GM18499 (cell line): Measurements from ENCODE around the gene NGB.

Experiments used
- ATAC-seq: cut with Tn5 transposase; IDR thresholded peaks from one replicate; pipeline ENCODE4 v1.9.1; 2021; ENCODE audit warnings: moderate number of reproducible peaks; ENCODE audit not compliant: insufficient read depth, unreplicated experiment

The NGB gene

DNA sequence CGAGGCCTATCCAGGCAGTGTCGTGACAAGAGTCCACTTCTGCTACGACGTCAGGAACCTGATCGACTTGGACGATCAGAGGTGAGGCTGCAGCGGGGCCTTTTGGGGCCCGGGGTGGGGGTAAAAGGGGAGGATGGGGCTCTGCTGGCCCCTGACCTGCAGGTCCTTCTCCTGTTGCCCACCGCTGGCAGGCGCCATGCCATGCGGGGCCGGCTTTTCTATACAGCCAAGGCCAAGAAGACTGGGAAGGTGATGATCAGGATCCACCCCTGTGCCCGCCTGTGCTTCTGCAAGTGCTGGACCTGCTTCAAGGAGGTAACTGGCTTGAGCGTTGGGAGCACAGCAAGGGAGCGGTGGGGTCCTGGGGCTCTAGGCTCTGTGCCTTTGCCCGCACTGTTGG, 31.6 kb downstream of the NGB start:
- ATAC-seq, result no peak

DNA sequence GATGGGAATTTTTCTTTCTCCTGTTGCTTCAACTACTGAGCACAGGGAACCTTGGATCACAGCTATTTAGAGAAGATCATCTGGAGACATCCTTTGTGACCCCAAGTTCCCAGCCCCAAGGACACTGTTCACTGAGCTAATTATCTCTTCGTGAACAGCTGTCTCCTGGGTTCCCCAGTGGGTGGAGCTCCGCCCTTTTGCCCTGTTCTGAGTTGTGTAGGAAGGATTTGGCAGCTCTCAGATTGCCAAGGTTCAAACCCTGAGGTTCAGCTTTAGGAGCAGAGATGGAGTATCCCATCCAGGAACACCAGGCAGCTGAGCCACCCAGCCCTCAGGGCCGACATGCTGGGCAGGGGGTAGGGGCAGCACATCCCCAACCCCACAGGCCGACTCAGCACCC, 32.0 kb downstream of the NGB start:
- ATAC-seq, result no peak

GRCh38 chr14:77238356-77238755, 32.6 kb downstream of the NGB start:
- no peak for ATAC-seq

DNA sequence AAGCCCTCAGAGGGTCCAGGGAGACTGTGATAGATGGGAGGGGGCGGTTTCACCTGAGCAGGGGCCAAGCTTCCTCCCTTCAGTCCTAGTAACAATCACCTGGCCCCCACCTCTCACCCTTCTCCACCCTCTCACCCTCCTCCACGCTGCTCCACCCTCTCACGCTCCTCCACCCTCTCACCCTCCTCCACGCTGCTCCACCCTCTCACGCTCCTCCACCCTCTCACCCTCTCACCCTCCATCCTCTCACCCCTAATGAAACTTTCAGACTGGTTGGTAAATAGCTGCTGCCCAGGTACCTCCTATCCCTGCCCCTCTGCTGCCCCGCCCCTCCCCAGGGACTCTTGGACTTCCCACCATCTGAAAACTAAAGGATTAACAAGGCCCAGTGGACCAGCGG, 34.2 kb downstream of the NGB start:
- ATAC-seq, result no peak

GRCh38 chr14:77231721-77232120, 39.3 kb downstream of the NGB start:
- no peak for ATAC-seq

DNA sequence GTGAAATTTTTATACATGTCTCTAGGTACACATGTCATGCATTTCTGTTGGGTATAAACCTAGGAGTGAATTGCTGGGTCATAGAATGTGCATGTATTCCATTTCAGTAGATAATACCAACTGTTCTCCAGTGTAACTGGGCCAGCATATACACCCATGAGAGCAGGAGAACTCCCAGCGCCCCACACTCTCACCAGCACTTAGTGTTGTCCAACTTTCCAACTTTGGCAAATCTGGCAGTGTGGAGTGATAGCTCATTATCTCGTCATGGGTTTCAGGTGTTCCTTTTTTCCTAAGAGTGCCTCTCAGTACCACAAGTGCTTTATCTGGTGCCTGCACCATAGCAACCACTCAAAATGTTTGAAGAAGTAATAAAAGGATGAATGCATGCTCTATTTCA, 40.1 kb downstream of the NGB start:
- ATAC-seq, result no peak

GRCh38 chr14:77228056-77228455, 43.0 kb downstream of the NGB start:
- no peak for ATAC-seq

- no peak for ATAC-seq
Observed at GRCh38 chr14:77225892-77226557, 45.0 kb downstream of the NGB start.

DNA sequence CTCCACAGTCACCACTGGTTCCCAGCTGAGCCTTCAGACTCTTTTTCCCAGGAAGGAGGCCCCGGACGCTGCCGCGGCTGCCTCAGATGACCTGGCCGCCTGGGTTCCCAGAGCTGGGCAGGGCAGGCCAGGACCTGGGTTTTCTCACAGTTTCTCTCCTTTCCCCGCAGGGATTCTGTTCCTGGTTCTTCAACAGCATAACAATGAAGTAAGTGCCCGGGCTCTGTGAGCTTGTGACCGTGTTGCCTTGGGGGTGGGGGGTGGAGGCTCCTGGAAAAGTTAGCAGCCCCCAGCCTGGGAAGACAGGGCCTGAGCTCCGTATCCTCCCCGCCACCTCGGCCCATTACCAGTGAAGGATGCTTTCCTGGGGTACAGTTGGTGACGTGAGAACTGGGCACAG, 45.8 kb downstream of the NGB start:
- ATAC-seq, result no peak

DNA sequence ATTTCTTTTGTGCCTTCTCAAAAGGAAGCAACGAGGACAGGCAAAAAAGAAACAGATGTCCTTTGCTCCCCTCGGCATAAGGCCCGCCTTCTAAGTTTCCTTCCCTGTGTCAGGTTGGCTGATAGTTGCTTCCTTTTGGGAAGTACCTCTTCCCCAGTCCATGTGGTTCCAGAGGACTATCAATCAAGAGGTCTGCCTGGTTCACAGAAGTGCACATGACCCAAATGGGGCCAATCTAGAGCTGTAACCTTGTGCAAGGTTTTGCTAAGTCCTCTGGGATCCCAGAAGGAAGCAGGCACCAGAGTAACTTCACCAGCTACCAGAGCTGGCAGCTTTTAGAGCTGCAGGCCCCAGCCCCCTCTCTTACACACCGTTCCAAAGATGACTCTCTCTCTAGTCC, 46.8 kb downstream of the NGB start:
- no peak for ATAC-seq

GRCh38 chr14:77222546-77223225, 48.3 kb downstream of the NGB start:
- no peak for ATAC-seq

- no peak for ATAC-seq
Observed at GRCh38 chr14:77221241-77221871, 49.6 kb downstream of the NGB start.

DNA sequence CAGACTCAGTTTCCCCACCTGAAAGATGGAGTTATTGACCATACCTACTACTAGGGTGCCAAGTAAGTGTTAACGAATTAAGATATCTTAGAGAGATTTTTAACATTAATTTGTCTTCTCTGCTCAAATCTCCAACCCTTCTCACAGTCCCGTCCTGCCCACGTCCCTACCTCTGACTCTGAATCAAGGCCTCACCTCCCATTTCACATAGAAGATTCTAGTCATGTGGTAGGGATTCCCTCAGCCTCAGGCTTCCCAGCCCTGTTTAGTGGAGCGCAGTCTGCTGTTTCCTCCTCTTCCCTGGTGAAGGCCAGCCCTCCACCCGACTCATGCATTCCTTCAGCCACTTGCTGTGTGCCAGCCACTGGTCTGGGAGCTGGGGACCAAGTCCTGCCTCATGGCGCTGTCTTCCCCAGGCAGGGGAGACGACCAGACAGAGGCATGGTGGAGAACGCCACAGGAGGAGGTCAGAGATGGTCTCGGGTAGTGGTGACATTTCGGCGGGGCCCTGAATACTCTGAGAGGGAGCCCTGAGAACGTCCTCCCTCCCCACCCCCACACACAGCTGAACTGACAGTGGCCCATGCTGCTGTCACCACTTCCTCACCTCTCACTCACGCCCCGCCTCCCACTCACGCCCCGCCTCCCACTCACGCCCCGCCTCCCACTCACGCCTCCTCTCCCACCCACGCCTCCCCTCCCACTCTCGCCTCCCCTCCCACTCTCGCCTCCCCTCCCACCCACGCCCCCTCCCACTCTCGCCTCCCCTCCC, 50.6 kb downstream of the NGB start:
- ATAC-seq, result no peak

- ATAC-seq, result no peak
Observed at GRCh38 chr14:77219591-77219990, 51.4 kb downstream of the NGB start.

GRCh38 chr14:77217551-77217950, 53.5 kb downstream of the NGB start:
- ATAC-seq, result no peak
